Fibroblast of skin of back (primary cell): ENCODE results near the gene ZSCAN22.
A peak's percentile ranks its signal among the peaks of the same experiment; 100 is the strongest.
"Not testable (repeated sequence)": the region's sequence is repeated elsewhere in the genome, so short reads cannot be mapped to it uniquely, and the experiment has no call there.

Experiments used
- DNase-seq: peaks from one replicate; pipeline ENCODE4 v3.0.0-alpha.2; 2013

Gene ZSCAN22

DNA sequence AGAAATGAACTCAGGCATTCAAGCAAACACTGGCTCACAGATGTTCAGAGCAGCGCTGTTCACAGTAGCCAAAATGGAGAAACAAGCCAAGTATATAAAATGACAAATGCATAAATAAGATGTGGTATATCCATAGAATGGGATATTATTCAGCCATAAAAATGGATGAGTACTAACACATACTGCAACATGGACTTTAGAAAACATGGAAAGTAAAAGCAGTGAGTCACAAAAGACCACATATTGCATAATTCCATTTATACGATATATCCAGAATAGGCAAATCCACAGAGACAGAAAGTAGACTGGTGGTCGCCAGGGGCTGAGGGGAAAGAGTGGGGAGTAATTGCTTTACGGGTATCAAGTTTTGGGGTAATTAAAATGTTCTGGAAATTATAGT lies 47.4 kb downstream of the ZSCAN22 start:
- no peak for DNase-seq

DNA sequence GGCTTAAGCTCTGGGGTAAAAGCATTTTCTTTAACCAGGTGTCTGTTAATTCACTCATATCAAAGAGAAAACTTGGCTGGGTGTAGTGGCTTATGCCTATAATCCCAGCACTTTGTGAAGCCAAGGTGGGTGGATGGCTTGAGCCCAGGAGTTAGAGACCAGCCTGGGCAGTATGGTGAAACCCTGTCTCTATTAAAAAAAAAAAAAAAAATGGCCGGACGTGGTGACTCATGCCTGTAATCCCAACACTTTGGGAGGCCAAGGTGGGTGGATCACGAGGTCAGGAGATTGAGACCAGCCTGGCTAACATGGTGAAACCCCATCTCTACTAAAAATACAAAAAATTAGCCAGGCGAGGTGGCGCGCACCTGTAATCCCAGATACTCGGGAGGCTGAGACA lies 49.9 kb downstream of the ZSCAN22 start:
- not testable (repeated sequence) for DNase-seq

DNA sequence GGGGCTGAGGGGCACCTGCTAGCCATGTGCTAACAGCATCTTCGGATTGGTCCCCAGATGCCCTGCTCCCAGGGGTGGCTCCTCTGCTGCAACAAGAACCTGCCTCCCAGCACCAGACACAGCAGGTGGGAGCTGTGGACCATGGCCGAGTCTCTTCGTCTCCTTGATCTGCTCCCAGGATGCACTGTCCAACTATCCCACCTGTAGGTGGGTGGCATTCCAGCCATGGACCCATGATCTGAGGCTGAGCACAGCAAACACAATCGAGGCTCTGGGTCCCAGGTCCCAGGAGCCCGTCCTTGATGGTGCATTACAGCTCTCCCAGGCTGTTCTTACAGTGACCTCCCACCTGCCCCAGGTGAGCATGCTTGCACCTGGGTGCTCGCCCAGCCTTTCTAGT lies 52.5 kb downstream of the ZSCAN22 start:
- DNase-seq = no peak

DNA sequence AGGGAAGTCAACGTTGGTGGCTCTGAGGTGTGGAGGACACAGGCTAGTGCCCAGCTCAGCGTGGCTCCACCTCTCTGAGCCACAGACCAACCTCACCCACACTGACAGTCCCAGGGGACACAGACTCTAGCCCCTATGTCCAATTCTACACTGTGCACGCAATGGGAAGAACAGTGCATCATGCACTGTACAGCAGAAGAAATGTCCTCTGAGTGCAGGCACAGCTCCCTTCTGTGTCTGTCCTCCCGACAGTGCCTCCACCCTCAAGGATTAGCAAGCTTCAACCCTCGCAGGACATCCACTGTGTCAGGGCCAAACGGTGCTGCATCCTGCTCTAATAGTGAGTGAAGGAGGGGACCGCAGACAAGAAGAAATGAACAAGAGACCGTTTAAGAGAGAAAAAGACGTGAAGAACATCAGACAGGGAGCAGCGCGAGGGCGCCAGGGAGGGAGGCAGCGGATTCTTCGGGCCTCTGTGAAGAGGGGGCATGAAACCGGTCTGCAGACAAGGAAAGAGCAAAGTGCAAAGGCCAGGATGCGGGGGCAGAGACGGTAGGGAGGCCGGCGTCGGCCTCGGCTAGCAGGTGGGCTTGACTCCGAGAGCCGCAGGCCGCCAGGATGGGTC lies 53.4 kb downstream of the ZSCAN22 start:
- DNase-seq = no peak

DNA sequence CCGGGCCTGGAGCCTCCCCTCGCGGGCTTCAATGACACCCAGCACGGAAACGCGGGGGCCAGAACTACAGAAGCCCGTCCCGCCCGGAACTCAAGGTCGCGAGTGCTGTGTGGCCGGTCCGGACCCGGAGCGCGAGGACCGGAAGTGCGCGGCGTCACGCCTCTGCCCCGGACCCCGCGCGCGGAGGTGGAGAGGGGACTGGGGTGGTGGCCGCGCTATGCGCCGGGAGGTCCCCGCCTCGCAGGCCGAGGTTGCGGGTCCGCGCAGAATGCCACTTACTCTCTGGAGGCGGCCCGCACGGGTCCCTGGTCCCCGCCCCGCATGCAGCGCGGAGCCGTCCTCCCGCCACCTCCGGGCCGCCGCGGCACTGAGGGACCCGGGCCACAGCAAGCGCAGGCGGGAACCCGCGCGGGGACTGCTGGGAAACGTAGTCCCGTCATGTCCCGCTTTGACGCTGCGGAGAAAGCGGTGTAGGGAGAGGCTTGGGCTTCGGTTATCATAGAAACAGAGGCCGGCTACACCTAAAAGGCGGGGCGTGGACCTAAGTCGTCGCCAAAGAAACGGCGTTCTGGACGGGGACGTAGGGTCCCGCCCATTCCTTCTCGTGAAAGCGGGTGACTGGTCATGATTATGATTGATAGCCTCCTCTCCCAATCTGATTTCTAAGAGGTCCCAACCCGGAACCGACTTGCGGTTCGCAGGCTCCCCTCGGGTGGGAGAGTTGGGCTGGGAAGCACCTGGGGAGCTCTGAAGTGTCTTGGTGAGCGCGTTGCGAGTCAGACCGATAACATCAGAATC lies 54.1 kb downstream of the ZSCAN22 start, which contains the start of gene ZNF837:
ZNF837 (minus strand) TSS at position 369 of the 798 bp plus-strand sequence. CDS start 11,698 bp downstream, outside the sequence.
- DNase-seq = peak; percentile 100

DNA sequence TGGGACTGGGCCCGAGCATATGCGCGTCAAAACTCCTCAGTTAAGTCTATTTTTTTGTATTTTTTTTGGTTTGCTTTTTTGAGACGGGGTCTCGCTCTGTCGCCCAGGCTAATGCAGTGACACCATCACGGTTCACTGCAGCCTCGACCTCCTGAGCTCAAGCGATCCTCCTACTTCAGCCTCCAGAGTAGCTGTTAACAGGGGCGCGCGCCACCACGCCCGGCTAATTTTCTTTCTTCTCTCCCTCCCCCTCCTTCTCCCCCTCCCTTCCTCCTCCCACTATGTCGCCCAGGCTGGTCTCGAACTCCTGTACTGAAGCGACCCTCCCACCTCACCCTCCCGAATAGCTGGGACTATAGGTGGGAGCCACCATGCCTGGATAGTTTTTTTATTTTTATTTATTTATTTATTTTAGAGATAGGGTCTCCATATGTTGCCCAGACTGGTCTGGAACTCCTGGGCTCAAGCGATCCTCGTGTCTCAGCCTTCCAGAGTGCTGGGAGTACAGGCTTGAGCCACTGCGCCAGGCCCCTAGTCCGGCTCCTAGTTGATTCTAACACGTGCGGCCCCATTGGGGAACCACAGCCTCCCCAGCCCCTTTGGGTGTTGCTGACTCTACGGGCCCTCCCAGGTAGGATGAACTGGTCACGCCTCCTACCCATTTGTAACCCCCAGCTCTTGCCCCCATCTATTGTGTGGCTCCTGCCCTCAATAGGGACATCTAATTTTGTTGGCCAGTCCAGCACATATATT lies 54.8 kb downstream of the ZSCAN22 start:
- no peak for DNase-seq

DNA sequence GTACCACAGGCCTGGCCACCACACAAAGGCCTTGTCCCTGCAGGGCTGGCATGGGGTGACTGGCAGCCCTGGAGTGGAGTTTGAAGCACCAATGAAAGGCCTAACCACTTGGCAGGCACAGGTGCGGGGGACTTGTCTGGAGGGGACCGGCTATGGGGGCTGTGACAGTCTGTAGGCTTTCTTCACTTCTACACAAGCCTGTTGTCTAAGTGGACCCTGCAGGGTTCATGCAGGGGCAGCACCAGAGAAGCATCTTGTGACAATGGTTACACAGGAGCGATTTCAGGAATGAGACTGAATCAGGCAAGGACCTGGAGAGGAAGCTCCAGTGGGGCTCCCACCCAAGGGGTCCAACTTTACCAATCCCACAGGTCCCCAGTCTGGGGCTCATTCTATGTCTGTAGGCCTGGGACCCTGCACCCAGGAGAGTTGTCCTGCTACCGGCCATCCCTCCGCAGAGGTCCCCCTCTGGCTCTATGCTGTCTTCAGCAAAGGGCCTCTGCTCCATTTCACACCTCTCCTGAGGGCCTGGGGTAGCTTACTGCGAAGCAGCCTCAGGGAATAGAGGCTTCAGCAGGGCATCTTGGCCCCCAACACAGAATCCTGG lies 56.3 kb downstream of the ZSCAN22 start:
- no peak for DNase-seq

DNA sequence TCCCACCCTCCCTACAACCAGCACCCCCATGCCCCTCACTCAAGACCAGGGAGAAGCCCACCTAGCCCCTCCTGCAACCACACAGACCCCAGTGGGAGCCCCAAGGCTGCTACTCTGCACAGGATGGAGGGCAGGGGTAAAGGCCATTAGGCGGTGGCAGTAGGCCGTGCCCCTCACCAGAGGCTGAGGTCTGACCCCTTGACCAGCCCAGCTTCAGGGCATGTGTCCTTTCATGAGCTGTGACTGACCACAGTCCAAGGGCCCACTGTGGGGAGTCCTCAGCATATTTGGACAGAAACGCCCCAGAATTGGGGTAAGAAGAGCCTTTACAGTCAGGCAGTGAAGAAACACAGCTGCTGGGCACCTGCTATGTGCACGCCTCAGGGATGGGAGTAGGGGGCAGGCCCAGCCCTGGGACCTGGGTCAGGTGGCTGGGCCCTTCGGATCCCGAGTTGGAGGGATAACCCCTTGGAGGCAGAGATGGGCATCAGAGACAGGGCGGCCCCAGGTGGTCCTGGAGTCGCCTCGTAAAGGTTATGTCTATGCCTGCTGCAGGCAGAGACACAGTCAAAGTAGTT lies 58.6 kb downstream of the ZSCAN22 start:
- DNase-seq = no peak

DNA sequence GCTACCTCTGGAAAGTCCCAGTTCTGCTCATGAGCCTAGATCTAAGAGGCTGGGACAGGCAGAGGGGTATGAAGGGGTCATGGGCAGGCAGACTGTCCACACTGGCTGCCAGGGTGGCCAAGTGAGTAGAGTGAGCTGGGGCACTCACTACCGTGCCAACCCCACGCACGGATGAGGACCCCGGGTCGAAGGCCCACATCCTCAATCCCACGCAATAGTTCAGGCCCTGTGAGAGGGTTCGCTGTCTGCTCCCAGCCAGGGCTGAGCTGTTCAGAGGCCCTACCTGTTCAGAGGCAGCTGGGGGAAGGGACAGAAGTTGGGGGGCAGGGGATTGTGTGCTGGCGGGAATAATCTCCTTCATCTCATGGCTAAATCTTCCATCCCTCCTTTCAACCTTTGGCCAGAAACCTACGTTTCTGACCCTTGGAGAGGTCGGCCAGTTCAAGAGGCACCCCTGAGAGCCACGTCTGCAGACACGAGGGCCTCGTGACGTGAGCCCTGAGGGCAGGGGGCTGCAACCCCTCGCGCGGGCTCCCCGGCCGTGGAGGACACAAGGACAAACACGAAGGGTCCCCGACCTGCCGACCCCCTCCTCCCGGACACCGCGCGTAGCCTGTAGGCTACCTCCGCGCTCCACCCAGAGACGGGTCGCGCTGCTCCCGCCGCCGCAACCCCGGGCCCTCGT lies 59.2 kb downstream of the ZSCAN22 start:
- DNase-seq = no peak

DNA sequence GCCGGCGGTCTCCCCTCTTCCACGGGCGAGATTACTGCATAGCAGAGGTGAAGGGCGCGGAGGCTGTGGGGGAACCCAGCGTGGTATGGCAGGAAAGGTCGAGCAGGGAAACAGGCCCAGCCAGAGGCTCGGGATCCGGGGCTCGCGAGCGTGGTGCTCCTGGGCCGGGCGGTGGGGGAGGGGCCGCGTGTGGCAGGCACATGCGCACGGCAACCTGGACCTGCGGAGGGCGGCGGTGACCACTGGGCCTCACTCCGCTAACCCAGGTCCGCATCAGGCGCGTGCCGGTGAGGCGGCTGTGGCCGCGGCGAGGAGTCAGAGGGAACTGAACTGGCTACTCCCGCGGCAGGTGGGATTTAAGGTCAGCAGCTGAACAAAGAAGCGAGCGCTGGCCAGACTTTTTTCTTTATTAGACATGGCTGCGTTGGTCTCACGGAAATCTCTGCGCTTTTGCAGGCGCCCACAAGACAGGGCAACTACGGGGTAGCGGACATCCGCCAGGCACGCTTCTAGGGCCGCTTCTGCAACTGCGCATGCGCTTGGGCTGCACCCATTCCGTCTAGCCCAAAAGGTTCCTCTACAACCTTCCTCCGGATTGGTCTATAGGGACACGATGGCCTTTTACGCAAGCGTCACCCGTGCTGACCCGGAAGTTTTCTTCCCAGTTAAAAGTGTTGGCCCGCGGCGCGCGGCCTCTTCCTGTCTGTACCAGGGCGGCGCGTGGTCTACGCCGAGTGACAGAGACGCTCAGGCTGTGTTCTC lies 60.0 kb downstream of the ZSCAN22 start, which contains the start of gene RPS5:
RPS5 (plus strand) TSS at position 694 of the 762 bp plus-strand sequence. CDS start 869 bp downstream, outside the sequence.
- DNase-seq = peak; percentile 99

DNA sequence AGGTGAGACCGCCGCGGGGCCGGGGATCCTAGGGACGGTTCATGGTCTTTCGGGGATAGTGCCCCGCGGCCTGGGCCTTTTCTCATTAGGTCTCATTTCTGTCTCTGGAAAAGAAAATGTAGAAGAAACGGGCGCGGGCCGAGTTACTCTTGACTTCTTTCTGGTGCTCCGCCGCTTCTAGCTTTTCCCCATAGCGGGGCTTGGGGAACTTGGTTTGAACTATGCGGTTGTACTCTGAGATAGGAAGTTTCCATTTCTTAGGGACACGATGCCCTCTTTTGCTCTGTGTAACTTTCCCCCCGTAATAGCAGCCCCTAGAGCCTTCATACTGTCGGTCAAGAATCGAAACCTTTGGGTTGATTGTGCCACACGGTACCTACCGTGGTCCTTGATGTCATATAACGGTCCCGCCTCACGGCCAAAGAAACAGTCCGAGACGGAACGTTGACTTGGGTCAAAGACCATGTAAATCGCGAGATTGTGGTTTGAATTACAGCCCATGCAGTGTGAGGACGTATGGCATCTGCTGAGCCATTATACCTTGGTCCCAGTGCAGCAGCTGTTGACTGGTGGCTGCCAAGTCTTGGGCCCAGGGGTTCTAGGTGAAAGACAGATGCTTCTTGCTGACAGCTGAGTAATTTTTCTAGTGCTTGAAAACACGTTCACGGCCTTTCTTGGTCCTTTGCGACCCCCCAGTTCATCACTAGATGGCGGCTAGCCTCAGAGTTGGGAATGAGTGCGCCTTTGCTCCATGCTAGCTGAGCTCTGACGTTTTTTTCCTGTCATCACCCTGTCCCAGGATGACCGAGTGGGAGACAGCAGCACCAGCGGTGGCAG lies 60.8 kb downstream of the ZSCAN22 start:
- DNase-seq = no peak

DNA sequence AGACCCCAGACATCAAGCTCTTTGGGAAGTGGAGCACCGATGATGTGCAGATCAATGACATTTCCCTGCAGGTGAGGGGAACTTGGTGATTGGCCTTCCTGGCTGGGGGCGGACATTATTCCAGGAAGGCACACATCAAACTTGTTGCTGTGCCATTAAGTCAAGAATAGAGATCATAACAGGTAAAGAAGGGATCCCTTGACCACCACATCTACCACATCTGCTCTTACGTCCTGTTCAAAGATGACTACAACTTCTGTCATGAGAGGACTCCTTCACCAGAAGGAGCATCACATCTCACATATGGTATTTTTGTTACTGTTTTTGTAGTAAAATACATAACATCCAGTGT lies 61.4 kb downstream of the ZSCAN22 start:
- no peak for DNase-seq
